ENCODE results near the gene YIPF1.
A peak's percentile ranks its signal among the peaks of the same experiment; 100 is the strongest.
"Not testable (repeated sequence)": the region's sequence is repeated elsewhere in the genome, so short reads cannot be mapped to it uniquely, and the experiment has no call there.

Gene YIPF1

GRCh38 chr1:53891678-53892077 lies 2.1 kb upstream of the YIPF1 start:
- Histone ChIP-seq H3K79me2 (ENCODE audit: low read length) (no peaks in the 10 kb centered on the region), H3K4me1 (ENCODE audit: low read length) (peaks cover 43% of the 10 kb centered on the region), H3K27ac (ENCODE audit: low read length) (no peak overlapping the region; the same call in 1 of the 2 replicates), H2AFZ (ENCODE audit: low read depth, low read length) (0 out of 2 replicates have a peak overlapping the region, but pooled peaks have one; percentile 57), H4K20me1 (ENCODE audit: insufficient read depth, low read length) (no peaks in the 10 kb centered on the region), H3K9ac (ENCODE audit: low read length) (no peak overlapping the region), H3K36me3 (replicated peaks; ENCODE audit: low read depth, low read length) (no peaks in the 10 kb centered on the region), H3K27me3 (ENCODE audit: low read depth, low read length) (no peaks in the 10 kb centered on the region), H3K4me2 (ENCODE audit: low read length) (peak overlapping the region; percentile 27; the same call in 1 of the 2 replicates), H3K4me3 (ENCODE audit: low read length) (no peak overlapping the region), H3K9me3 (ENCODE audit: insufficient read depth, low read length) (no peaks in the 10 kb centered on the region)
- TF ChIP-seq CTCF (IDR thresholded peaks at IDR 0.05; ENCODE audit: low read depth, low read length): no peak
- no peak for TF ChIP-seq EZH2phosphoT487 (IDR thresholded peaks at IDR 0.05; ENCODE audit: low read depth)

GRCh38 chr1:53891018-53891417 lies 1.4 kb upstream of the YIPF1 start:
- peaks cover 43% of the 10 kb centered on the region for H3K4me1 ChIP-seq (ENCODE audit: low read length)
- no peaks in the 10 kb centered on the region for H3K36me3 ChIP-seq (replicated peaks; ENCODE audit: low read depth, low read length)
- H3K27me3 ChIP-seq (ENCODE audit: low read depth, low read length): no peaks in the 10 kb centered on the region
- TF ChIP-seq CTCF (IDR thresholded peaks at IDR 0.05; ENCODE audit: low read depth, low read length) (no peak), EZH2phosphoT487 (IDR thresholded peaks at IDR 0.05; ENCODE audit: low read depth) (no peak)
- H4K20me1 ChIP-seq (ENCODE audit: insufficient read depth, low read length): no peaks in the 10 kb centered on the region
- peak overlapping the region; percentile 87 for H3K4me2 ChIP-seq (ENCODE audit: low read length)
- H3K27ac ChIP-seq (ENCODE audit: low read length): peak overlapping the region; percentile 85
- H3K4me3 ChIP-seq (ENCODE audit: low read length): peak overlapping the region; percentile 87; the same call in 1 of the 2 replicates
- no peak overlapping the region for H2AFZ ChIP-seq (ENCODE audit: low read depth, low read length)
- H3K79me2 ChIP-seq (ENCODE audit: low read length): no peaks in the 10 kb centered on the region
- H3K9me3 ChIP-seq (ENCODE audit: insufficient read depth, low read length): no peaks in the 10 kb centered on the region
- H3K9ac ChIP-seq (ENCODE audit: low read length): peak overlapping the region; percentile 67; the same call in 1 of the 2 replicates

GRCh38 chr1:53890522-53890941 lies 935 bp upstream of the YIPF1 start:
- Histone ChIP-seq H3K79me2 (ENCODE audit: low read length) (no peaks in the 10 kb centered on the region), H4K20me1 (ENCODE audit: insufficient read depth, low read length) (no peaks in the 10 kb centered on the region), H3K27me3 (ENCODE audit: low read depth, low read length) (no peaks in the 10 kb centered on the region), H3K4me3 (ENCODE audit: low read length) (peak overlapping the region; percentile 87), H3K4me1 (ENCODE audit: low read length) (peaks cover 43% of the 10 kb centered on the region), H2AFZ (ENCODE audit: low read depth, low read length) (peak overlapping the region; percentile 65), H3K36me3 (replicated peaks; ENCODE audit: low read depth, low read length) (no peaks in the 10 kb centered on the region), H3K9me3 (ENCODE audit: insufficient read depth, low read length) (no peaks in the 10 kb centered on the region), H3K27ac (ENCODE audit: low read length) (peak overlapping the region; percentile 85), H3K9ac (ENCODE audit: low read length) (peak overlapping the region; percentile 67), H3K4me2 (ENCODE audit: low read length) (peak overlapping the region; percentile 87)
- TF ChIP-seq EZH2phosphoT487 (IDR thresholded peaks at IDR 0.05; ENCODE audit: low read depth) (no peak), CTCF (IDR thresholded peaks at IDR 0.05; ENCODE audit: low read depth, low read length) (no peak)

GRCh38 chr1:53888681-53889080 lies 916 bp downstream of the YIPF1 start:
- H3K36me3 ChIP-seq (replicated peaks; ENCODE audit: low read depth, low read length): no peaks in the 10 kb centered on the region
- no peaks in the 10 kb centered on the region for H4K20me1 ChIP-seq (ENCODE audit: insufficient read depth, low read length)
- no peak overlapping the region for H3K27ac ChIP-seq (ENCODE audit: low read length)
- peaks cover 37% of the 10 kb centered on the region for H3K4me1 ChIP-seq (ENCODE audit: low read length)
- peak overlapping the region; percentile 87 for H3K4me3 ChIP-seq (ENCODE audit: low read length)
- H2AFZ ChIP-seq (ENCODE audit: low read depth, low read length): no peak overlapping the region
- H3K4me2 ChIP-seq (ENCODE audit: low read length): peak overlapping the region; percentile 88
- H3K79me2 ChIP-seq (ENCODE audit: low read length): no peaks in the 10 kb centered on the region
- H3K9me3 ChIP-seq (ENCODE audit: insufficient read depth, low read length): no peaks in the 10 kb centered on the region
- peak overlapping the region; percentile 69; the same call in 1 of the 2 replicates for H3K9ac ChIP-seq (ENCODE audit: low read length)
- TF ChIP-seq CTCF (IDR thresholded peaks at IDR 0.05; ENCODE audit: low read depth, low read length) (no peak), EZH2phosphoT487 (IDR thresholded peaks at IDR 0.05; ENCODE audit: low read depth) (no peak)
- no peaks in the 10 kb centered on the region for H3K27me3 ChIP-seq (ENCODE audit: low read depth, low read length)

- not testable (repeated sequence) for H3K4me1 ChIP-seq (ENCODE audit: low read length); H4K20me1 ChIP-seq (ENCODE audit: insufficient read depth, low read length); H2AFZ ChIP-seq (ENCODE audit: low read depth, low read length); H3K36me3 ChIP-seq (replicated peaks; ENCODE audit: low read depth, low read length); H3K79me2 ChIP-seq (ENCODE audit: low read length); H3K9me3 ChIP-seq (ENCODE audit: insufficient read depth, low read length); H3K27ac ChIP-seq (ENCODE audit: low read length); H3K27me3 ChIP-seq (ENCODE audit: low read depth, low read length); H3K4me2 ChIP-seq (ENCODE audit: low read length); H3K4me3 ChIP-seq (ENCODE audit: low read length); H3K9ac ChIP-seq (ENCODE audit: low read length)
These were observed 6.0 kb downstream of the YIPF1 start for GRCh38 chr1:53883600-53883999.

- H3K4me1 ChIP-seq (ENCODE audit: low read length); H3K9ac ChIP-seq (ENCODE audit: low read length); H4K20me1 ChIP-seq (ENCODE audit: insufficient read depth, low read length); H3K4me2 ChIP-seq (ENCODE audit: low read length); H3K36me3 ChIP-seq (replicated peaks; ENCODE audit: low read depth, low read length); H3K27me3 ChIP-seq (ENCODE audit: low read depth, low read length); H3K27ac ChIP-seq (ENCODE audit: low read length); H3K9me3 ChIP-seq (ENCODE audit: insufficient read depth, low read length); H2AFZ ChIP-seq (ENCODE audit: low read depth, low read length); H3K79me2 ChIP-seq (ENCODE audit: low read length); H3K4me3 ChIP-seq (ENCODE audit: low read length): not testable (repeated sequence)
These were observed 7.7 kb downstream of the YIPF1 start for GRCh38 chr1:53881853-53882252.

All from OCI-LY3 (cell line).